T-helper 1 cell treated with Interleukin-12 subunit alpha and Interleukin-12 subunit beta and Interleukin-4 antibody, amounts not matched to agents 30 μg/mL and 1 μg/mL, for 36 hours (primary cell): ENCODE measurements around the gene NEURL1.

ENCODE experiments used
- H3K27ac Mint-ChIP-seq: one replicate; pipeline ENCODE4 v1.8.0; 2021; ENCODE audit warnings: mild to moderate bottlenecking, mixed read lengths
- H3K27me3 Mint-ChIP-seq: one replicate; pipeline ENCODE4 v1.8.0; 2021; ENCODE audit warnings: low read depth, mixed read lengths
- H3K36me3 Mint-ChIP-seq: one replicate; pipeline ENCODE4 v1.8.0; 2021; ENCODE audit warnings: low read depth, mixed read lengths
- H3K4me1 Mint-ChIP-seq: one replicate; pipeline ENCODE4 v1.8.0; 2021; ENCODE audit warnings: low read depth, mixed read lengths
- H3K4me3 Mint-ChIP-seq: one replicate; pipeline ENCODE4 v1.8.0; 2021; ENCODE audit warnings: mild to moderate bottlenecking, moderate library complexity, mixed read lengths
- H3K9me3 Mint-ChIP-seq: one replicate; pipeline ENCODE4 v1.8.0; 2021; ENCODE audit warnings: mixed read lengths

Gene NEURL1, protein sequence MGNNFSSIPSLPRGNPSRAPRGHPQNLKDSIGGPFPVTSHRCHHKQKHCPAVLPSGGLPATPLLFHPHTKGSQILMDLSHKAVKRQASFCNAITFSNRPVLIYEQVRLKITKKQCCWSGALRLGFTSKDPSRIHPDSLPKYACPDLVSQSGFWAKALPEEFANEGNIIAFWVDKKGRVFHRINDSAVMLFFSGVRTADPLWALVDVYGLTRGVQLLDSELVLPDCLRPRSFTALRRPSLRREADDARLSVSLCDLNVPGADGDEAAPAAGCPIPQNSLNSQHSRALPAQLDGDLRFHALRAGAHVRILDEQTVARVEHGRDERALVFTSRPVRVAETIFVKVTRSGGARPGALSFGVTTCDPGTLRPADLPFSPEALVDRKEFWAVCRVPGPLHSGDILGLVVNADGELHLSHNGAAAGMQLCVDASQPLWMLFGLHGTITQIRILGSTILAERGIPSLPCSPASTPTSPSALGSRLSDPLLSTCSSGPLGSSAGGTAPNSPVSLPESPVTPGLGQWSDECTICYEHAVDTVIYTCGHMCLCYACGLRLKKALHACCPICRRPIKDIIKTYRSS

GRCh38 chr10:103493362-103493915, at the start of gene NEURL1:
Gene NEURL1 (plus strand): TSS chr10:103493705. CDS start chr10:103494388, 683 bp downstream.
- Mint-ChIP-seq H3K9me3 (no peaks in the 10 kb centered on the region), H3K27ac (no peak within 1 kb of the TSS), H3K36me3 (no peaks in the 10 kb centered on the region), H3K27me3 (peaks cover 63% of the 10 kb centered on the region), H3K4me1 (peaks cover 12% of the 10 kb centered on the region), H3K4me3 (peak within 1 kb of the TSS; percentile 83)

GRCh38 chr10:103444478-103444877, 49.0 kb upstream of the NEURL1 start:
- Mint-ChIP-seq H3K4me1 (peaks cover 18% of the 10 kb centered on the region), H3K36me3 (peaks cover 54% of the 10 kb centered on the region), H3K4me3 (no peak overlapping the region), H3K27ac (peak overlapping the region; percentile 36), H3K9me3 (no peaks in the 10 kb centered on the region), H3K27me3 (no peaks in the 10 kb centered on the region)

DNA sequence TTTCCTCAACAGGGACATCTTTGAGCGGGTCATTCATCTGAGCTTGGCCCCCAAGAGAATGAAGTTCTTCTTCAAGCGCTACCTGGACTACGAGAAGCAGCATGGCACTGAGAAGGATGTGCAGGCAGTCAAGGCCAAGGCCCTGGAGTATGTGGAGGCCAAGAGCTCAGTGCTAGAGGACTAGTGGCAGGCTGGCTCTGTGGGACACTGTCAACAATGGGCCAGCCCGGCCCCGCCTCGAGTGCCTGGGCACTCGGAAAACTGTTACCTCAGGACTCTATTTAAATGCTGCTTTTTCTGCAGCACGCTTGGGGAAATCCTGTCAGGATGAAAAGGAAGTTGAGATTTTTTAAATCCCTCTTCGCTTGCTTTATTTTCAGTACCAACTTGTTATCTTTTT, 48.1 kb upstream of the NEURL1 start:
- H3K27ac Mint-ChIP-seq = no peak overlapping the region
- H3K4me3 Mint-ChIP-seq = no peak overlapping the region
- no peaks in the 10 kb centered on the region for H3K27me3 Mint-ChIP-seq
- H3K36me3 Mint-ChIP-seq = peaks cover 57% of the 10 kb centered on the region
- H3K9me3 Mint-ChIP-seq = no peaks in the 10 kb centered on the region
- peaks cover 27% of the 10 kb centered on the region for H3K4me1 Mint-ChIP-seq

DNA sequence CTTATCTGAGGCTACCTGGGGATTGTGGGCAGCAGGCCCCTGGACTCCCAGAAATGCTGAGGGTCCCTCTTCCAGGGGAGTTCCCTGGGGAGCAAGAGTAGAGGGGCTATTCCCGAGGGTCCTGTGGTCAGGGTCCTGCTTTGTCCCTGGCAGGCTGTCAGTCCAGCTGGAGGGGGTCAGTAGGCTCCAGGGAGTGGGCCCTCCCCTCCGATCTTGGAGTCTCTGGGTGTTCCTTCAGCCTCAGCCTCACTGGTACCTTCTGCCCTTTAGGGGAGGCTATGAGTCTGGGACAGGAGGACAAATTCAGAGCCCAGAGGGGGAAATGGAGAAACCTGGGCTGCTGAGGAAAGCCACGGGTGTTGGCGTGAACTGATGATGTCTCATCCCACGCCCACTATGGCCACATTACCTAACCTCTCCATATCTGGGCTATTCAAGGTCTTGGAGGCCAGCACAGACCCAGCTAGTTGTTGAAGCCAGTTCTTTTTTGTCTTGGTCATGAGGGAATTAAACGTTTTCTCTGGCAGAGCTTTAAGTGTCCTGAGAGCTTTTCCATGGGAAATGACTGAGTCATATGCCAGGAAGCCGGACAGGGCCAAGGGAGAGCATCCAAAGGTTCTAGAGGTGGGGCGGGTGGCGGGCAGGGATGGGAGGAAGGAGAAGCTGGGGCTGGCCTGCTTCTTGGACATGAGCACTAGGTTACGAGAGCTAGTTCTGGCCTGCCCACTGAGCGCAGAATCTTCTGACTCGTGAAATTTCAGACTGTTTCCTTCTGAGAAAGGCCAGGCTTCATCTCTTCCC, 47.5 kb upstream of the NEURL1 start:
- Mint-ChIP-seq H3K27me3 (no peaks in the 10 kb centered on the region), H3K4me3 (no peak overlapping the region), H3K27ac (no peak overlapping the region), H3K9me3 (no peaks in the 10 kb centered on the region), H3K4me1 (peaks cover 33% of the 10 kb centered on the region), H3K36me3 (peaks cover 60% of the 10 kb centered on the region)

- peaks cover 61% of the 10 kb centered on the region for H3K36me3 Mint-ChIP-seq
- no peaks in the 10 kb centered on the region for H3K9me3 Mint-ChIP-seq
- no peak overlapping the region for H3K4me3 Mint-ChIP-seq
- peaks cover 39% of the 10 kb centered on the region for H3K4me1 Mint-ChIP-seq
- H3K27ac Mint-ChIP-seq = no peak overlapping the region
- H3K27me3 Mint-ChIP-seq = no peaks in the 10 kb centered on the region
These were observed 46.3 kb upstream of the NEURL1 start for GRCh38 chr10:103447187-103447586.

- H3K36me3 Mint-ChIP-seq = peaks cover 53% of the 10 kb centered on the region
- H3K27ac Mint-ChIP-seq = peak overlapping the region; percentile 62
- no peaks in the 10 kb centered on the region for H3K9me3 Mint-ChIP-seq
- H3K27me3 Mint-ChIP-seq = no peaks in the 10 kb centered on the region
- peak overlapping the region; percentile 88 for H3K4me3 Mint-ChIP-seq
- H3K4me1 Mint-ChIP-seq = peaks cover 48% of the 10 kb centered on the region
These were observed 44.8 kb upstream of the NEURL1 start for GRCh38 chr10:103448746-103449145.

DNA sequence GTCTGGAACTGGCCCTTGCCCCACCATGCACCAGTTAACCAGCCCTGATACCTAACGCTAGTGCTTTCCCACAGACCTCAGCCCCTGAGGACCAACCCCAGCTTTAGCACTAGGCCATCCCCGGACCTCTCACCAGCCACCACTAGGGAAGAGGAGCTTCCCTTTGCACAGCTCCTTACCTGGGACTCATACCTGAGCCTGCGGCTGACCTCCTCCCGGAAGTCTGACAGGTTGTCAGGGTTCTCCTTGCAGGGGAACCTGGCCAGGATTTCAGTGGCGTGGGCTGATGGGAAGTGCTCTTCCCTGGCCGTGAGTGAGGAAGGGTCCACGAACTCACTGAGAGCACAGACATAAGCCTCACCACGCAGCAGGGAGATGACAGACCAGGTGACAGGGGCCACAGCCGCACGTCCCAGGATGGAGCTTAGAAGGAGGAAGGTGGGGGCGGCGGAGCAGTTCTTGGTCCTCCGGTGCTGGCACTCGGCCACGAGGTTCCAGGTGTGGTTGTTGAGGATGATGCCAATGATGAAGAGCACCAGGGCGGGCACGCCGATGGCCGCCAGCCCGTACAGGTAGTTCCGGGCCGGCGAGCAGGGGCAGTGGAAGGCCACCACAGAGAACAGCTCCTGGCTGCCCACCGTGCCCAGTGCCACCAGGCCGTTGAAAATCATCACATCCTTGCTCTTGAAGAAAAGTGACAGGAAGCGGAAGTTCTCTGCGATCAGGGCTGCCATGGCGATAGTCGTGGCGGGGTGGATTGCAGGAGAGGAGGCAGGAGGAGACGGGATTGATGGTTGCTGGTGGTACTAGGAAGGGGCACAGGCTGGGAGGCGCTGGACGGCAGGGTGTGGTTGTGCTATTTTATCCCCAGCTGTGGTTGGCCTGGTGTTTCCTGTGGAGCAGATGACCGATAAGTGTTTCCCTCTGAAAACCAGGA, 44.0 kb upstream of the NEURL1 start:
- Mint-ChIP-seq H3K27ac (peak overlapping the region; percentile 46), H3K9me3 (no peaks in the 10 kb centered on the region), H3K27me3 (no peaks in the 10 kb centered on the region), H3K4me3 (peak overlapping the region; percentile 88), H3K36me3 (peaks cover 50% of the 10 kb centered on the region), H3K4me1 (peaks cover 51% of the 10 kb centered on the region)

DNA sequence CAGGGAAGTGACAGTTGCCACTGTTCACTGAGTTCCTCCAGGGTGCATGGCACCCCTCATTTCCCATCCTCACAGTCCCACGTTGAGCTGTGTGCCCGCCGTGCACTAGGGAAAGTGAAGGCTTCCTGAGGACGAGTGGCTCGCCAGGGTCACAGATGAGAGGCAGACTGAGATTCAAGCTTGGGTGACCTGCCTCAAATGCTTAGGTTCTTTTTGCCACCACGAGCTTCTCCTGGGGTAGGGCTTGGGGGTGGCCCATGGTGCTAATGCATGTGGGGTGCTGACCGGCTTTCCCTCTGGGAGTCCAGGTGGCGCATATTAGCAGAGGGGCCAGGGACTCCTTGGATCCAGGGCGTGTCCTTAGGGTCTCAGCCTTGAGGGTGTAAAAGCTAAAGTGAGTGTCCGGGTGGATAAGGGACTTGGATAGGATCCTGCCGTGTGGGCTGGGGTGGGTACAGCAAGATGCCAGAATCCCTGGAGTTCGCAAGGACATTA, 43.3 kb upstream of the NEURL1 start:
- H3K27me3 Mint-ChIP-seq = no peaks in the 10 kb centered on the region
- H3K36me3 Mint-ChIP-seq = peaks cover 44% of the 10 kb centered on the region
- peak overlapping the region; percentile 75 for H3K27ac Mint-ChIP-seq
- H3K4me1 Mint-ChIP-seq = peaks cover 51% of the 10 kb centered on the region
- no peaks in the 10 kb centered on the region for H3K9me3 Mint-ChIP-seq
- H3K4me3 Mint-ChIP-seq = peak overlapping the region; percentile 88

DNA sequence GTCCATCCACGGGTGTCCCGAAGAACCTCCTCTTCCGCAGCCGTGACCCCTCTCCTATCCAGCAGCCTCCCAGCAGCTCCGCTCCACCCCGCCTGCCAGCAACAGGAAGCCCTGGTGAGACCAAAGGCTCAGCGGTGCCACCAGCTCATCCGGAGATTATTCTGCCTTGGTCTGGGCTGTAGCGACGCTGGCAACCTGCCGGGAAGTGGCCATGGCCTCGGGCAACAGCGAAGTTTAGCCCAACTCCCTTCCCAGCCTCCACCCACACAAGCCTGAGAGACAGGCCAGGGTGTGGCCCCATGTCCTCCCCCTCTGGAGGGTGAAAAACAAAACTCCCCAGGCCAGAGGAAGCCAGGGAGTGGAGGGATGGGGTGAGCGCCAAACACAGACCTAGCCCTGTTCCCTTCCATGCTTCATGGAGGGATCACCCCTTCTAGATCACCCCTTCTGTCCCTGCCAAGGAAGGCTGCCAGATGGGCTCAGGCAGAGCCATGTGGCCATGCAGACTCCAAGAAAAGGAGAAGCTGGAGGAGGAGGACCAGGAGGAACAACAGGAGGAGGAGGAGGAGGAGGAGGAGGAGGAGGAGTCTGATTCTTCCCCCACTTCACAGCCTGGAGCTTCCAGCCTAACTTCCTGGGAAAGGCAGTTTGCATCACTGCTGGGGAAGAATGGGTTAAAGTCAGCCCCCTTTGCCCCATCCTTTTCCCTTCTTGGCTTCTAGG, 42.3 kb upstream of the NEURL1 start:
- Mint-ChIP-seq H3K36me3 (peaks cover 37% of the 10 kb centered on the region), H3K4me1 (peaks cover 49% of the 10 kb centered on the region), H3K9me3 (no peaks in the 10 kb centered on the region), H3K27ac (peak overlapping the region; percentile 75), H3K4me3 (peak overlapping the region; percentile 88), H3K27me3 (no peaks in the 10 kb centered on the region)

GRCh38 chr10:103451831-103452505, 41.5 kb upstream of the NEURL1 start, which contains the start of gene CALHM2:
Gene CALHM2 (minus strand): TSS chr10:103452370. CDS start chr10:103449941, 2,429 bp downstream.
- peaks cover 46% of the 10 kb centered on the region for H3K4me1 Mint-ChIP-seq
- H3K36me3 Mint-ChIP-seq = peaks cover 33% of the 10 kb centered on the region
- no peaks in the 10 kb centered on the region for H3K9me3 Mint-ChIP-seq
- H3K27me3 Mint-ChIP-seq = no peaks in the 10 kb centered on the region
- peak within 1 kb of the TSS; percentile 76 for H3K27ac Mint-ChIP-seq
- H3K4me3 Mint-ChIP-seq = peak within 1 kb of the TSS; percentile 88

GRCh38 chr10:103452506-103453230, 40.8 kb upstream of the NEURL1 start:
- no peaks in the 10 kb centered on the region for H3K9me3 Mint-ChIP-seq
- no peaks in the 10 kb centered on the region for H3K27me3 Mint-ChIP-seq
- H3K4me3 Mint-ChIP-seq = peak overlapping the region; percentile 88
- H3K36me3 Mint-ChIP-seq = peaks cover 27% of the 10 kb centered on the region
- H3K4me1 Mint-ChIP-seq = peaks cover 44% of the 10 kb centered on the region
- H3K27ac Mint-ChIP-seq = peak overlapping the region; percentile 76

DNA sequence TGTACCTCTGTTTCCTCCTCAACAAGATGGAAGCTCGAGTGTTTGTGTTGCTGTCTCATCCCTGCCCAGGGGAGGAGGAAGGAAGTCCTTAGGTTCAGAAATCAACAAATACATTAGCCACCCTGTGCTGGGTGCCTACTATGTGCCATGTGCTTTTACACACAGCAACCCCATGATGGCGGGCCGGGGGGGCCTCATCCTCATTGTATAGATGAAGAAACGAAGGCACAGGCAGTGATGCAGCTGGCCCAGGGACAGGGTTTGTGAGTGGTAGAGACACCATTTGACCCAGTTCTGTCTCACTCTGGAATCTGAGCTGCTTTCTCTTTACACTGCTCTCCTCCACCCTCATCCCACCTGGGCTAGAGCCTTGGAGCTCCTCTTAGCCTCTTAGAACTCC, 39.5 kb upstream of the NEURL1 start:
- no peak overlapping the region for H3K4me3 Mint-ChIP-seq
- H3K27ac Mint-ChIP-seq = no peak overlapping the region
- H3K27me3 Mint-ChIP-seq = no peaks in the 10 kb centered on the region
- peaks cover 18% of the 10 kb centered on the region for H3K36me3 Mint-ChIP-seq
- H3K4me1 Mint-ChIP-seq = peaks cover 37% of the 10 kb centered on the region
- H3K9me3 Mint-ChIP-seq = no peaks in the 10 kb centered on the region
